Left renal cortex interstitium (tissue), 4 donors: ENCODE measurements around the gene MBTPS1. TPM values are rescaled to one million over a fixed set of nuclear protein-coding genes. Genes with fewer than 3 reads are reported as not detected.

Source experiments
- DNase-seq, 4 donors: peaks; one replicate each; pipeline ENCODE4 v3.0.0-alpha.2; 2013; ENCODE audit warnings: low read depth in 4 of 4, low spot score in 2 of 4, missing footprints in 1 of 4
- polyA plus RNA-seq, 4 donors: library from polyadenylated mRNA; unstranded; fragments of 120-200 nt; gene quantifications; one replicate each; pipeline ENCODE4 v1.2.1, GENCODE V29; 2013; ENCODE audit not compliant: insufficient read length in 4 of 4

Gene MBTPS1
- 100 to 1,000 TPM; 106 to 121 (median 117) TPM for polyA plus RNA-seq

GRCh38 chr16:84116720-84117493, at the start of gene MBTPS1:
TSS of gene MBTPS1 (minus strand) at chr16:84116942. CDS start at chr16:84101783, 15,159 bp downstream.
- peak; percentile 87 to 96 (median 94) for DNase-seq

- no peak for DNase-seq
Measured at GRCh38 chr16:84165746-84166145, 49.0 kb upstream of the MBTPS1 start.

- DNase-seq = peak in 1 of 4 donors; percentile 44
Measured at GRCh38 chr16:84161801-84162200, 45.1 kb upstream of the MBTPS1 start.

- no peak for DNase-seq
Measured at GRCh38 chr16:84161037-84161436, 44.3 kb upstream of the MBTPS1 start.

- no peak for DNase-seq
Measured at GRCh38 chr16:84159800-84160199, 43.1 kb upstream of the MBTPS1 start.

GRCh38 chr16:84159007-84159406, 42.3 kb upstream of the MBTPS1 start:
- DNase-seq = no peak

- no peak for DNase-seq
Measured at GRCh38 chr16:84156342-84156784, 39.6 kb upstream of the MBTPS1 start.

GRCh38 chr16:84155771-84156170, 39.0 kb upstream of the MBTPS1 start:
- no peak for DNase-seq

GRCh38 chr16:84155226-84155625, 38.5 kb upstream of the MBTPS1 start:
- DNase-seq = no peak

GRCh38 chr16:84153660-84154214, 37.0 kb upstream of the MBTPS1 start:
- DNase-seq = no peak

GRCh38 chr16:84150926-84151325, 34.2 kb upstream of the MBTPS1 start:
- no peak for DNase-seq

GRCh38 chr16:84144859-84145639, 28.3 kb upstream of the MBTPS1 start, which contains the start of the genes DNAAF1 and HSDL1:
TSS of gene DNAAF1 (plus strand) at chr16:84145308. CDS start at chr16:84145441, 133 bp downstream.
TSS of gene HSDL1 (minus strand) at chr16:84145177. CDS start at chr16:84131321, 13,856 bp downstream.
- DNase-seq = peak; percentile 72 to 87 (median 79)

- DNase-seq = no peak
Measured at GRCh38 chr16:84144209-84144858, 27.6 kb upstream of the MBTPS1 start.

GRCh38 chr16:84143784-84144199, 27.1 kb upstream of the MBTPS1 start:
- DNase-seq = no peak

- DNase-seq = no peak
Measured at GRCh38 chr16:84143081-84143480, 26.3 kb upstream of the MBTPS1 start.

- no peak for DNase-seq
Measured at GRCh38 chr16:84141143-84141670, 24.5 kb upstream of the MBTPS1 start.

- no peak for DNase-seq
Measured at GRCh38 chr16:84139628-84140258, 23.0 kb upstream of the MBTPS1 start.

GRCh38 chr16:84138824-84139627, 22.3 kb upstream of the MBTPS1 start:
- peak in 1 of 4 donors; percentile 41 for DNase-seq

GRCh38 chr16:84138500-84138823, 21.7 kb upstream of the MBTPS1 start:
- DNase-seq = no peak
